Measurements from ENCODE around the gene DEK.

DNA sequence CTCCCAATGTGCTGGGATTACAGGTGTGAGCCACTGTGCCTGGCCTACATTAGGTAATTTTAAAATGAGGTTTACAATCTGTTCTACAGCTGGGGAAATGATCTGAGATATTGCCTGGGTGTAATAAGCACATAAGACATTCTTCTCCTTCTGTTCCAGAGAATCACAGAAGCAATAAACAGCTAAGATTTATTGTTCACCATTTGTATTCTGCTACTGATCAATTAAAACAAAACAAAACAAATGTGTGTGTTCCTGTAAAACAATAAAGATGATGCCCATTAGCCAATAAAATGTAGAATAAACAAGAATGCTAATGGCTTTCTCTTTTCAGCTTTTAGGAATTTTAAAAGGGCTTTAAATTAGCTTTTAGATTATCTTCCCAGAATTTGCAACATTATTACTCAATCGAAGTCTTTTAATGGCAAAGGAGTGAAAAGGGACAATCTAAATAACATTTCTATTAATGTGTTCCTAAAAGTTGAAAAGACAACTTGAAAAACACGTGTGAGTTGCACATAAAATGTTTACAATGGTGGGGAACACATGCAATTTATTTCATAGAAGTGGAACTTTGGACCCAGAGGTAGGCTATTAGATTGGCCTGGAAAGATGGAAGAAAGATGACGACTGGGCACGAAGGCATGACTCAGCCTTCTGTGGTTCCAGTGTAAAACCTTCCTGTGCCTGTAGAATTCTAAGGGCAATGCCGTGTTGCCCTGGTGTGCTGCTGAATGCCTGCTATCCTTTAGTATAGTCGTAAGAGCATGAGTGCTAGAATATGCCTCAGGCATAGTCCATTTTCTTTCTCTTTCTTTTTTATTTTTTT is 29.0 kb upstream of the DEK start:
- TF ChIP-seq, protein P1, sequence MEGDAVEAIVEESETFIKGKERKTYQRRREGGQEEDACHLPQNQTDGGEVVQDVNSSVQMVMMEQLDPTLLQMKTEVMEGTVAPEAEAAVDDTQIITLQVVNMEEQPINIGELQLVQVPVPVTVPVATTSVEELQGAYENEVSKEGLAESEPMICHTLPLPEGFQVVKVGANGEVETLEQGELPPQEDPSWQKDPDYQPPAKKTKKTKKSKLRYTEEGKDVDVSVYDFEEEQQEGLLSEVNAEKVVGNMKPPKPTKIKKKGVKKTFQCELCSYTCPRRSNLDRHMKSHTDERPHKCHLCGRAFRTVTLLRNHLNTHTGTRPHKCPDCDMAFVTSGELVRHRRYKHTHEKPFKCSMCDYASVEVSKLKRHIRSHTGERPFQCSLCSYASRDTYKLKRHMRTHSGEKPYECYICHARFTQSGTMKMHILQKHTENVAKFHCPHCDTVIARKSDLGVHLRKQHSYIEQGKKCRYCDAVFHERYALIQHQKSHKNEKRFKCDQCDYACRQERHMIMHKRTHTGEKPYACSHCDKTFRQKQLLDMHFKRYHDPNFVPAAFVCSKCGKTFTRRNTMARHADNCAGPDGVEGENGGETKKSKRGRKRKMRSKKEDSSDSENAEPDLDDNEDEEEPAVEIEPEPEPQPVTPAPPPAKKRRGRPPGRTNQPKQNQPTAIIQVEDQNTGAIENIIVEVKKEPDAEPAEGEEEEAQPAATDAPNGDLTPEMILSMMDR (conservative IDR thresholded peaks at IDR 0.05 in 1 of 2, IDR thresholded peaks at IDR 0.05 in 1 of 2; ENCODE audit: extremely low read depth in 1 of 2, insufficient read depth in 1 of 2, low read depth in 1 of 2, low read length in 2 of 2) = no peak
- TF ChIP-seq EZH2 (IDR thresholded peaks at IDR 0.05; ENCODE audit: borderline replicate concordance, low read length) = no peak
